GM18520 (cell line): ENCODE data around the gene PPP1R36.
"Not testable (repeated sequence)": the region's sequence is repeated elsewhere in the genome, so short reads cannot be mapped to it uniquely, and the experiment has no call there.

Experiments used
- ATAC-seq: cut with Tn5 transposase; IDR thresholded peaks from one replicate; pipeline ENCODE4 v1.9.1; 2021; ENCODE audit not compliant: unreplicated experiment

Gene PPP1R36

GRCh38 chr14:64549791-64550620 lies at the start of gene PPP1R36:
TSS of gene PPP1R36 (plus strand) at chr14:64549961. CDS start at chr14:64549998, 37 bp downstream.
- no peak for ATAC-seq

- no peak for ATAC-seq
Measured at GRCh38 chr14:64500088-64500487, 49.7 kb upstream of the PPP1R36 start.

- ATAC-seq = no peak
Measured at GRCh38 chr14:64501411-64502171, 48.2 kb upstream of the PPP1R36 start.

GRCh38 chr14:64502456-64502855 lies 47.3 kb upstream of the PPP1R36 start:
- ATAC-seq = no peak

GRCh38 chr14:64502887-64503433 lies 46.8 kb upstream of the PPP1R36 start:
- ATAC-seq = no peak

GRCh38 chr14:64503434-64504309 lies 46.1 kb upstream of the PPP1R36 start, which contains the start of gene ZBTB25:
TSS of gene ZBTB25 (minus strand) at chr14:64503838. CDS start at chr14:64490533, 13,305 bp downstream.
- peak; percentile 57 for ATAC-seq

GRCh38 chr14:64504310-64504896 lies 45.4 kb upstream of the PPP1R36 start, which contains the start of gene ZBTB1:
TSS of gene ZBTB1 (plus strand) at chr14:64504770. CDS start at chr14:64521505, 16,735 bp downstream.
- no peak for ATAC-seq

- ATAC-seq = no peak
Measured at GRCh38 chr14:64504897-64505794, 44.6 kb upstream of the PPP1R36 start.

- no peak for ATAC-seq
Measured at GRCh38 chr14:64506721-64507120, 43.0 kb upstream of the PPP1R36 start.

GRCh38 chr14:64507376-64508156 lies 42.2 kb upstream of the PPP1R36 start:
- ATAC-seq = no peak

GRCh38 chr14:64508215-64508776 lies 41.5 kb upstream of the PPP1R36 start:
- ATAC-seq = no peak

- no peak for ATAC-seq
Measured at GRCh38 chr14:64509036-64509435, 40.7 kb upstream of the PPP1R36 start.

GRCh38 chr14:64510825-64511671 lies 38.7 kb upstream of the PPP1R36 start:
- ATAC-seq = no peak

- ATAC-seq = no peak
Measured at GRCh38 chr14:64513271-64513670, 36.5 kb upstream of the PPP1R36 start.

GRCh38 chr14:64515053-64515452 lies 34.7 kb upstream of the PPP1R36 start:
- no peak for ATAC-seq

GRCh38 chr14:64516969-64517368 lies 32.8 kb upstream of the PPP1R36 start:
- ATAC-seq = no peak

GRCh38 chr14:64517667-64518066 lies 32.1 kb upstream of the PPP1R36 start:
- not testable (repeated sequence) for ATAC-seq
